ENCODE measurements around the gene UBE2E2.

Gene UBE2E2

GRCh38 chr3:23288286-23288685, 85.2 kb downstream of the UBE2E2 start:
- DNase-seq: no peak

GRCh38 chr3:23288715-23289114, 85.6 kb downstream of the UBE2E2 start:
- no peak for DNase-seq

- DNase-seq: no peak
Observed at GRCh38 chr3:23292432-23292831, 89.3 kb downstream of the UBE2E2 start.

GRCh38 chr3:23294770-23295387, 91.8 kb downstream of the UBE2E2 start:
- no peak for DNase-seq

- no peak for DNase-seq
Observed at GRCh38 chr3:23301819-23302218, 98.7 kb downstream of the UBE2E2 start.

- DNase-seq: no peak
Observed at GRCh38 chr3:23302271-23302670, 99.1 kb downstream of the UBE2E2 start.

GRCh38 chr3:23303601-23304217, 100.6 kb downstream of the UBE2E2 start:
- no peak for DNase-seq

GRCh38 chr3:23304424-23304823, 101.3 kb downstream of the UBE2E2 start:
- DNase-seq: no peak

- DNase-seq: no peak
Observed at GRCh38 chr3:23308986-23309625, 106.0 kb downstream of the UBE2E2 start.

GRCh38 chr3:23312866-23313265, 109.7 kb downstream of the UBE2E2 start:
- DNase-seq: no peak

GRCh38 chr3:23314981-23315762, 112.0 kb downstream of the UBE2E2 start:
- no peak for DNase-seq

- no peak for DNase-seq
Observed at GRCh38 chr3:23316924-23317323, 113.8 kb downstream of the UBE2E2 start.

GRCh38 chr3:23319366-23320312, 116.5 kb downstream of the UBE2E2 start:
- DNase-seq: no peak

GRCh38 chr3:23320586-23321570, 117.8 kb downstream of the UBE2E2 start:
- DNase-seq: no peak

- DNase-seq: no peak
Observed at GRCh38 chr3:23324745-23325144, 121.6 kb downstream of the UBE2E2 start.

- DNase-seq: no peak
Observed at GRCh38 chr3:23325466-23326065, 122.4 kb downstream of the UBE2E2 start.

- no peak for DNase-seq
Observed at GRCh38 chr3:23329471-23330105, 126.5 kb downstream of the UBE2E2 start.

- no peak for DNase-seq
Observed at GRCh38 chr3:23330568-23330967, 127.4 kb downstream of the UBE2E2 start.

- no peak for DNase-seq
Observed at GRCh38 chr3:23331141-23331935, 128.2 kb downstream of the UBE2E2 start.

Data from activated CD4-positive, alpha-beta T cell treated with anti-CD3 and anti-CD28 coated beads for 4 hours (primary cell).